Upper lobe of left lung (tissue), 6 donors: ENCODE measurements around the gene PALS1. TPM values are rescaled to one million over a fixed set of nuclear protein-coding genes. Genes with fewer than 3 reads are reported as not detected.

Experiments
- ATAC-seq, 2 donors: fragments of 200-7000 bp; cut with Tn5 transposase; one replicate each; pipeline ENCODE4 v1.9.1; 2022; ENCODE audit warnings: mild to moderate bottlenecking in 2 of 2, moderate library complexity in 2 of 2; ENCODE audit not compliant: low FRiP score in 2 of 2
- DNase-seq, 2 donors: peaks; one replicate each; pipeline ENCODE4 v3.0.0-alpha.2; 2019 to 2020
- H3K27ac ChIP-seq, 4 donors: fragments of 200-600 bp; sonication (generic); one replicate each; pipeline ENCODE4 v1.5.1; 2016 to 2019
- H3K27me3 ChIP-seq, 4 donors: fragments of 200-600 bp; sonication (generic); one replicate each; pipeline ENCODE4 v1.5.1; 2017 to 2019
- H3K36me3 ChIP-seq, 4 donors: fragments of 200-600 bp; sonication (generic); one replicate each; pipeline ENCODE4 v1.5.1; 2016 to 2019
- H3K4me1 ChIP-seq, 4 donors: fragments of 200-600 bp; sonication (generic); one replicate each; pipeline ENCODE4 v1.5.1; 2018 to 2019
- H3K4me3 ChIP-seq, 4 donors: fragments of 200-600 bp; sonication (generic); one replicate each; pipeline ENCODE4 v1.5.1; 2017 to 2019; ENCODE audit warnings: mild to moderate bottlenecking in 2 of 4, moderate library complexity in 1 of 4
- H3K9me3 ChIP-seq, 4 donors: fragments of 200-600 bp; sonication (generic); one replicate each; pipeline ENCODE4 v1.5.1; 2018 to 2019
- CTCF ChIP-seq, 6 experiments: fragments of 450-650 bp in 4 of 6; fragments of 200-600 bp in 2 of 6; sonication (generic) in 2 of 6; IDR thresholded peaks; one replicate each; pipeline ENCODE4 v1.5.1; 2016 to 2019; ENCODE audit warnings: antibody characterized with exemption in 6 of 6
- EP300 ChIP-seq, 4 donors: sonication (generic); formaldehyde crosslinking; IDR thresholded peaks; one replicate each; pipeline ENCODE4 v1.5.1; 2017; ENCODE audit warnings: antibody characterized with exemption in 4 of 4, control low read depth in 2 of 4
- POLR2A ChIP-seq, 4 donors: fragments of 450-650 bp; IDR thresholded peaks; one replicate each; pipeline ENCODE4 v1.5.1; 2016 to 2017; ENCODE audit warnings: antibody characterized with exemption in 4 of 4, mild to moderate bottlenecking in 2 of 4
- POLR2AphosphoS5 ChIP-seq, 2 donors: sonication (generic); formaldehyde crosslinking; IDR thresholded peaks; one replicate each; pipeline ENCODE4 v1.5.1; 2017; ENCODE audit warnings: antibody characterized with exemption in 2 of 2
- WGBS, 2 donors: methylation state at CpG; one replicate each; pipeline ENCODE4 v1.1.5; 2017 to 2018; 5-methylcytosine and 5-hydroxymethylcytosine counted together
- total RNA-seq, 6 donors: library from RNA; depleted of rRNA in 4 of 6; stranded (reverse); fragments of >200 nt in 4 of 6; gene quantifications; one replicate each; pipeline versions ENCODE4 v1.1.0 to v1.2.1, GENCODE V29; 2016 to 2021
- donor health status: DM: no; HTN: no; CAD: no; lungs with moderate emphysema.
- donor health status: DM: no; HTN: yes; CAD: no; lungs with severe emphysema.

PALS1 gene
- total RNA-seq, 6 donors from 2014 or later: 12.3 to 66.3 (median 35.1) TPM

DNA sequence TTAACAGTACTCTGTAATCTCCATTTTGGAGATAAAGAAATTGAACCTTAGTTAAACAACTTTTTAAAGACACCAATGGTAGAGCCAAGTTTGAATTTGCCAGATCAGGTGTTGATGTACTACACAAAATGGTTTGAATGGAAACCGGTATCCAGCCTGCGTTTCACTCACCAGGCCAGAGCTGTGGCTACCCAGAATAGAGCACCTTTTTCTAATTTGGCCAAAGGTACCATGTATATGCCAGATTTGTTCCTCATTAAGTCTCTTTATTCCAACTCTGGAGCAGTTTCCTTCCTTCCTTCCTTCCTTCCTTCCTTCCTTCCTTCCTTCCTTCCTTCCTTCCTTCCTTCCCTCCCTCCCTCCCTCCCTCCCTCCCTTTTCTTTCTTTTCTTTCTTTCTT lies 39.3 kb downstream of the PALS1 start:
- Histone ChIP-seq H3K4me3 (no peak overlapping the region), H3K27ac (no peak overlapping the region), H3K36me3 (no peaks in the 10 kb centered on the region), H3K4me1 (peaks cover 11 to 14% (median 12%) of the 10 kb centered on the region in 4 donors), H3K27me3 (no peaks in the 10 kb centered on the region), H3K9me3 (no peaks in the 10 kb centered on the region)
- ATAC-seq (no peak), DNase-seq (no peak)
- 95 to 100% methylated on average over 2 of the region's 2 CpGs for WGBS, 2 donors
- TF ChIP-seq POLR2A (IDR thresholded peaks at IDR 0.05) (no peak), EP300 (IDR thresholded peaks at IDR 0.05) (no peak), POLR2AphosphoS5 (IDR thresholded peaks at IDR 0.05) (no peak), CTCF (IDR thresholded peaks at IDR 0.05) (no peak)

- DNase-seq: no peak
- 54 to 55% methylated on average over 2 of the region's 2 CpGs for WGBS, 2 donors
Observed at GRCh38 chr14:67285876-67286452, 44.7 kb downstream of the PALS1 start.

More at GRCh38 chr14:67285876-67286452, 44.7 kb downstream of the PALS1 start:
- TF ChIP-seq EP300 (IDR thresholded peaks at IDR 0.05): no peak
- TF ChIP-seq CTCF (IDR thresholded peaks at IDR 0.05): peak in 5 of 6 experiments; percentile 29 to 46 (median 44)
- H3K9me3 ChIP-seq: no peaks in the 10 kb centered on the region
- no peaks in the 10 kb centered on the region for H3K4me1 ChIP-seq
- no peak overlapping the region for H3K4me3 ChIP-seq
- no peaks in the 10 kb centered on the region for H3K27me3 ChIP-seq
- H3K36me3 ChIP-seq: peaks cover 0 to 4% (median 0%) of the 10 kb centered on the region in 4 donors
- H3K27ac ChIP-seq: no peak overlapping the region
- no peak for ATAC-seq

Other genes with a start within 250 kb of the PALS1 start
- gene GARIN2, start 52.0 kb upstream of the PALS1 start, total RNA-seq: under 1 TPM in 2 of 6 donors, not detected in 4; 0.34 to 0.49 TPM
- gene ATP6V1D, start 118.4 kb downstream of the PALS1 start, total RNA-seq: 100 to 1,000 TPM in 1 of 6 donors, 10 to 100 TPM in 5; 57.6 to 145 (median 79.7) TPM
- 10 to 100 TPM; 10.3 to 88.2 (median 66.4) TPM for gene EIF2S1, start 118.9 kb downstream of the PALS1 start, total RNA-seq
- 1 to 10 TPM in 5 of 6 donors, not detected in 1; 3.5 to 4.4 (median 3.8) TPM for gene PLEK2, start 170.7 kb downstream of the PALS1 start, total RNA-seq
- 1 to 10 TPM; 2.1 to 8.5 (median 5.4) TPM for gene TMEM229B, start 247.3 kb downstream of the PALS1 start, total RNA-seq